Islet precursor cell (in vitro differentiated cells): Measurements from ENCODE around the gene NIT1.

ENCODE experiments used
- DNase-seq: peaks from one replicate; pipeline ENCODE4 v3.0.0-alpha.2; 2018

Gene NIT1

GRCh38 chr1:161085165-161085564 is 32.7 kb upstream of the NIT1 start:
- DNase-seq, result peak; percentile 94

DNA sequence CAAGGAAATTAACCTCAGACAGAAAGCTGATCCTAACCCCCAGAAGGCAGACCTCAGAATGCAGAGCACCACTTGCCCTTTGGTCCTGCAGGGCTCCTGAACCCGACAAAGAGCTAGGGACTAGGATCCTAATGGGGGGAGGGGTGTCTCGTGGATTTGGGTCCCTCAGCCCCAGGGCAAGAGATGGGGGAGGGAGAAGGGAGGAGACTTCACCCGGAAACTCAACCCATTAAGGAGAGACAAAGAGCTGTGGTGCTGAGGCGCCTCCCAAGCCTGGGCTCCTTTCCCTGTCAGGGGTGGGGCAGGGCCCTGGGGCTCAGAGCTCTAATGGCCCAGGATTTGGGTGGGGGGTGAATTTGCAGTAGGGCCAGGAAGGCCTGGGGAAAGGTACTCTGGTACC is 31.4 kb upstream of the NIT1 start:
- DNase-seq, result peak; percentile 68

DNA sequence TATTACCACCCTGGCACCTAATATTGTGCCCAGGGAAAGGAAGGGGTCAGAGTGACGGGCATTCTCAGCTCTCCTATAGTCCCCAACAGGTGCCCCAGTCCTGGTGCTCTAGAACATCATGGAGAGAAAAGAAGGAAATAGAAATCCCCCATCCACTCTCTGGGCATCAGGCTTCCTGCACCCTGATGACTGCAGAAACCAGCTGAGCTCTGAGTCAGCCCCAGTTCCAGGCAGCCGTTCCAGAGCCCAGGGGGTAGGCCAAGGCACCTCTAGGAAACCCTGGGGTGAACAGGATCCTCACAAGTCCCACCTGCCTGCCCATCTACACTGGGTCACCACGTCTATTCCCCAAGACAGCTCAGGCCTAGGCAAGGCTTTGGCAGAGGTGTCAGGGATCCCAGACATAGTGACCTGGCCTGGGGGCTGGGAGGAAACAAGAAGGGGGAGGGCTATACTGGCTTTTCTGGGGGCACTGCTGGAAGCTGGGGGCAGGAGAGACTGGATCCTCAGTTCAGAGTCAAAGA is 29.3 kb upstream of the NIT1 start:
- peak; percentile 54 for DNase-seq

- DNase-seq, result peak; percentile 77
Observed at GRCh38 chr1:161089251-161089924, 28.5 kb upstream of the NIT1 start, which contains the start of gene NECTIN4. NECTIN4 (minus strand) TSS chr1:161089558; CDS start chr1:161089296, 262 bp downstream.

- DNase-seq, result peak; percentile 33
Observed at GRCh38 chr1:161089938-161090337, 28.0 kb upstream of the NIT1 start.

DNA sequence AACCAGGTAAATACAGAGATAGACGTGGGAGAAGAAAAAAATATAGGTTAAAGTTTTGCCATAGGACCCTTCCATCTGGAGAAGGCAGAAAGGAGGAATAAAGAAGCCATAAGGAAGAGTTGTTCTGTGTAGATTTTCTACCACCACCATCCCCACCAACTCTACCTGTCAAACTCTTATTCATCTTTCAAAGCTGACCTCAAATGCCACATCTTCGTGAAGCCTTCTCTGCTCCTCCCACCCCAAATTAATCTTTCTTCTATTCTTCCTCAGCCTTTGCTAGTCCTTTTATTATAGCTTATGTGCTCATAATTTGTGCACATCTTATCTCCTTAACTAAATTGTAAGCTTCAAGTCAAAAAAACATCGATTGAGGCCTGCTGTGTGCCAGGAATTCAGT is 27.3 kb upstream of the NIT1 start:
- DNase-seq, result peak; percentile 13

DNA sequence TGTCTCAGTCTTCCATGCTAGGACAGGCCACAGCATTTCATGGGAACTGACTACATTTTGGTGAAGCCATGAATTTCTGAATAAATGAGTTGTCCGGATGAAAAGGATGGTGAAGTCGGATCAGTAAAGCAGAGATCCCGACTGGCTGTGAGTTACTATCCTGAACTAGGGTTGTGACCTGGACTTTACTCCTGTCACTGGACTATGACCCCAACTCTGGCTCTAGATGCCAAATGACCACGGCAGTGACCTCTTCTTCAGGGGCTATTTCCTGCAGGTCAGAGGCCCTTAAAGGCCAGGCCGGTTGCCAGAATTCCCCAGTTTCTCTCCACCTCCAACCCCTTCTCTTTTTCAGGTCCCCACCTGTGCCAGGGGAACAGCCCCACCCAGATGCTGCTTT is 26.8 kb upstream of the NIT1 start:
- DNase-seq, result peak; percentile 47

GRCh38 chr1:161091796-161092507 is 26.0 kb upstream of the NIT1 start:
- DNase-seq, result peak; percentile 66

DNA sequence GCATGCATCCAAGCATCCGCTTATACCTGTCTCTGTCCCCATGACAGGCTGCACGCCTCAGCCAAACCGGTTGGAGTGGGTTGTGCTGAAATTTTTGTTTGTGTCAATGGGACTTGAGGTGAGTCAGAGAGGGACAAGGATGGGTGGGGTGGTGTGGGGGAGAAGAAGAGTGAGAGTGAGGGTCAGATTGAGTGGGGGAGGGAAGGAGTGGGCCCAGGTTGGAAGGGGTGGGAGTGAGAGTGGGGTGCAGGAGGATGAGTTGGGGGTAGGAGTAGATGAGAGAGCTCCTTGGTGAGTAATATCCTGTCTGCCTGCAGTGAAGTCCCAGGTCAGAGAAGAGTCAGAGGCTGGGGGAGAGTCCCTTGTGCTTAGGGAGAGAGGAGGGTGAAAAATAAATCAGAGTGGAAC is 25.3 kb upstream of the NIT1 start:
- peak; percentile 84 for DNase-seq

DNA sequence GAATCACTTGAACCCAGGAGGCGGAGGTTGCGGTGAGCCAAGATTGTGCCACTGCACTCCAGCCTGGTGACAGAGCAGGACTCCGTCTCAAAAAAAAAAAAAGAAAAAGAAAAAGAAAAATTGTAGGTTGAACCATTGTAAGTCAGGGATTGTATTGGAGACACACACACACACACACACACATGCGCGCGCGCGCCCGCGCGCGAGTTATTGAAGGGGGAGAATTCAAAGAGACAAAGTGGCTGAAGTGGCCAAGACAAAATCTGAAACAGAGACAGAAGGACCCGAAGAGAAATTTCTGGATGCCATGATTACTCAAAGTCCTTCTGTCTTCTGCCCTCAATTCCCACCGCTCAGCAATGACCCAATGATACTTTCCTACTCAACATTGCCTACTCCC is 23.4 kb upstream of the NIT1 start:
- DNase-seq, result no peak

DNA sequence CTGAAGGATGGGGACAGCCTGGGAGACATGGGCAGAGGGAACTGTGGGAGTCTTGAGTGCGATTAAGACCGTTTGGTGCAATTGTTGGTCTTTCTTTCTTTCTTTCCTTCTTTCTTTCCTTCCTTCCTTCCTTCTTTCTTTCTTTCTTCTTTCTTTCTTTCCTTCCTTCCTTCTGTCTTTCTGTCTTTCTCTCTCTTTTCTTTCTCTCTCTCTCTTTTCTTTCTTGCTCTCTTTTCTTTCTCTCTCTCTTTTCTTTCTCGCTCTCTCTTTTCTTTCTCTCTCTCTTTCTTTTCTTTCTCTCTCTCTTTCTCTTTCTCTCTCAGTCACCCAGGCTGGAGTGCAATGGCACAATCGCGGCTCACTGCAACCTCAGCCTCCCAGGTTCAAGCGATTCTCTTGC is 22.7 kb upstream of the NIT1 start:
- DNase-seq, result no peak

DNA sequence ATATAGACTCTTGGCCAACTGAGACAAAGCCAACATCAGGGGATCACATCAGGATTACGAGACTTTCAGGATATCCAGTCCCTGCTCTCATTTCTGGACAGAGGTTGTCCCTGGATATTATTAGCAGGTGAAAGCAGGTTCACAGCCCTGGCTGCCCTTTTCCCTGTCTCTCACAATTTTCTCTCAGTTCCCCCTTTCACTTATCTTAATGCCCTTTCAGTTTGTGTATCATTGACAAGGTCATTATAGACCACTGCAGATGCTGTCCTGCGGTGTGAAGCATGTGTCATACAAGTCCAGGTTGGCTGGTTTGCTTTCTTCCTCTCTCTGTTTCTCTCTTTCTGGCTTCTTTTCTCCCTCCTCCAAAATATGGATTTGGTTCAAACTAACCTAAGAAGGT is 21.9 kb upstream of the NIT1 start:
- peak; percentile 40 for DNase-seq

- DNase-seq, result peak; percentile 39
Observed at GRCh38 chr1:161096530-161096929, 21.4 kb upstream of the NIT1 start.

DNA sequence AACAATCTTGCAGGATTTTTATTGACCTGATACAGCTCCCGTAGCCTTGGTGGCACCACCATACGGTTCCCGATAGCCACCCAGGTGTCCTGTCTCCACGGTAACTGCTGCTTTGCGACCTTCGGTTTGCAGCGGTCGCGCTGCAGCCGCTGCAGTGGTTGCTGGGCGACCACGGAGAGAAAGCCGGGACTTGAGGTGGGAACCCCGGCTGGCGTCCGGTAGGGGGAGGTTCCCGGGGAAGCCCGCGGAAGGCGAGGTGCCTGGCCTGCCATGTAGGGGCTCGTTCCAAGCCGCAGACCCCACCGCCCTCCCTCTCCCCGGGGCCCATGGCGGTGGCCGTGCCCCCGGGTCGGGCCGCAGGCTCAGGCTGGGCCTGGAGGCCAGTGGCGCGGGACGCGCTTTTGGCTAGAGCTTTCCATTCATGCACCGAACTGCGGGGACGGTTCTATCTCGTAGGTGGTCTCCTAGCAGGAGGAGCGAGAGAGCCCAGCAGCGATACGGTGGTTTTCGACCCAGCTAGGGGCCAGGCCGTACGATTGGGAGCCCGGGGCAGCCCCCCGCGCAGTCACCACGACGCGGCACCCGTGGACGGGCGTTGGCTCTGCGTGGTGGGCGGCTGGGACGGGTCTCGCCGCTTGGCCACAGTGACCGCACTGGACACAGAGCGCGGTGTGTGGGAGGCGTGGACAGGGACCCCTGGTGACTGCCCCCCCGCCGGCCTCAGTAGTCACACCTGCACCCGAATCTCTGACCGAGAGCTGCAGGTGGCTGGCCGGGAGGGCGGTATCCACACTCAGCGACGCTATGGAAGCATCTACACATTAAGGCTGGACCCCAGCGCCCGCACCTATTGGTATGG is 19.5 kb upstream of the NIT1 start, which contains the start of gene KLHDC9:
Gene KLHDC9, plus strand, starts transcription at position 152 of the 859 bp plus-strand sequence. Its CDS starts 175 bp downstream, at position 327.
- DNase-seq, result peak; percentile 96

GRCh38 chr1:161099090-161099802 is 18.7 kb upstream of the NIT1 start:
- peak; percentile 46 for DNase-seq

- DNase-seq, result no peak
Observed at GRCh38 chr1:161100556-161100955, 17.3 kb upstream of the NIT1 start.

DNA sequence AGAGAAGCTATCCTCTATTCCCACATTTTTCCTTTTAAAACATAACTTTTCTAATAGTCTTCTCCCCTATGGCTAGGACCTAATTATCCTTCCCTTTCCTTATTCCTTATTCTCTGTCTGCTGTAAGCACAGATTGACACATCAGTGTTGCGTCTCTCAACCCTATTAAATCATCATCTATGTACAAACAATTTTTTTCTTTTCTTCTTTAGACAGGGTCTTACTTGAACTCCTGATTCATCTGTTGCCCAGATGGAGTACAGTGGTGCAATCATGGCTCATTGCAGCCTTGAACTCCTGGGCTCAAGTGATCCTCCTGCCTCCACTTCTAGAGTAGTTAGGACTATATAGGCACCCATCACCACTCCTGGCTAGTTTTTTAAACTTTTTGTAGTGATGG is 11.5 kb upstream of the NIT1 start:
- no peak for DNase-seq

DNA sequence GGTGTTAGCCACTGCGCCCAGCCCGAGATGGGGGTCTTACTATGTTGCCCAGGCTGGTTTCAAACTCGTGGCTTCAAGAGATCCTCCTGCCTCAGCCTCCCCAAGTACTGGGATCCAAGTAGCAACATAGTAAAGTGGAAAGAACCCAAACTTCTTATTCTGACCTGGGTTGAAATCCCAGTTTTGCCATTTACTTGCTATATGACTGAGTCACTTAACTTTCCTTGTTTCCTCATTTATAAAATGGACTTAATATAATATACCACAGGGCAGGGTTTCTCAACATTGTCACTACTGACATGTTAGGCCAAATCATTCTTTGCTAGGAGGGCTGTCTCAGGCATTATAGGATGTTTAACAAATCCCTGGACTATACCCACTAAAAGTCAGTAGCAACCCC is 6.8 kb upstream of the NIT1 start:
- no peak for DNase-seq

GRCh38 chr1:161111527-161111926 is 6.4 kb upstream of the NIT1 start:
- no peak for DNase-seq

DNA sequence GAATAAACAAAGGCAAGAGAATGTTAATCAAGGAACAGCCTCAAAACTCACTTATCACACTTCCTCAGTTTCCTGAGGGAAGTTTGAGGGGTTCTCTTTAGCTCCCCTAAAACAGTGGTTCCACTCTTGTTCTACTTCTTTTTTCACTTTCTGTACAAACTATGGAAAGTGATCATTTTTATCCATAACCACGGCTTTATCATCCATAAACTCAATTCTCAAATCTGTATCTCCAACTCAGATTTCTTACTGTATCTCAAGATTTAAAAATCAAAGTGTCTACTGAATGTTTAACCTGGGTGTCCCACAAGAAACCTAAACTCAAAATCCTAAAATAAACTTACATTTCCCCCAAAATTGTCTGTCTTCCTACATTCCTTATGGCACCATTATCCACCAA is 4.0 kb upstream of the NIT1 start:
- DNase-seq, result no peak

- no peak for DNase-seq
Observed at GRCh38 chr1:161114556-161114955, 3.3 kb upstream of the NIT1 start.

- no peak for DNase-seq
Observed at GRCh38 chr1:161115132-161115711, 2.7 kb upstream of the NIT1 start.
